GM15510 (cell line): ENCODE data around the gene ATAD3B.

ENCODE experiments used
- POLR2A ChIP-seq: IDR thresholded peaks from 3 replicates; pipeline ENCODE4 v1.6.1; 2011; ENCODE audit warnings: borderline replicate concordance; ENCODE audit not compliant: insufficient read length; ENCODE audit errors: extremely low read depth

ATAD3B gene

GRCh38 chr1:1431845-1432273 is 39.7 kb upstream of the ATAD3B start:
- no peak for TF ChIP-seq POLR2A

GRCh38 chr1:1432274-1432950 is 39.2 kb upstream of the ATAD3B start:
- no peak for TF ChIP-seq POLR2A

- TF ChIP-seq POLR2A, result no peak
Observed at GRCh38 chr1:1432951-1433803, 38.4 kb upstream of the ATAD3B start.

- no peak for TF ChIP-seq POLR2A
Observed at GRCh38 chr1:1433804-1434130, 37.8 kb upstream of the ATAD3B start.

DNA sequence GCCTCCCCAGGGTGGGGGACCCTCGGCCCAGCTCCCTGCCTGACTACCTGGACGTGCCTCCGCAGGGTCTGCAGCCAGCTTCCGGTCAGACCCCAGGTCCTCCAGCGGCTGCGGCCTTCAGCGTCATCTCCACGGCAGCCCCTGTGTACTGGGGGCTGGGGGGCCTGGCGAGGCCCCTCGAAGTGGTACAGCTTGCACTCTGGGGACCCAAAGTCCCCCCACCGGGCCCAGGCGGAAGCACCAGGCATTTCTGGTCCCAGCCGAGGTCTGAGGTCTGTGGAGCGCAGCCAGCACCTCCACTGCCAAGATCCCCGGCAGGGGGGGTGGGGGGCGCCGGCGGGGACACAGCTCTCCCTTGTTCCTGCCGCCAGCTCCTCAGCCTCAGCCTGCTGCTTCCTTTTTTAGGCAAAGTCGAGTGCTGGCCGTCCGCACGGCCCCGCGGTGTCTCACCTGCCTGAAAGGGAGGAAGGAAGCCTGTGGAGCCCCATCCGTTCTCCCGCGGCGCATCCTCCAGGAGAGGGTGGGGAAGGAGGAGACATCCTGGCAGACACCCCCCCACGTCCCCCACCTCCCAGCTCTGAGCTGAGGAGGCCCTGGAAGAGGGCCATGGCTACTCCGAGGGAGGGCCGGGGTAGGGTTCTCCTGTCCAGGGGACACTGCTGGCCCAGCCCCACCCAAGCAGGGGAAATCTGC is 37.3 kb upstream of the ATAD3B start:
- no peak for TF ChIP-seq POLR2A

GRCh38 chr1:1434824-1435105 is 36.8 kb upstream of the ATAD3B start:
- TF ChIP-seq POLR2A, result no peak

DNA sequence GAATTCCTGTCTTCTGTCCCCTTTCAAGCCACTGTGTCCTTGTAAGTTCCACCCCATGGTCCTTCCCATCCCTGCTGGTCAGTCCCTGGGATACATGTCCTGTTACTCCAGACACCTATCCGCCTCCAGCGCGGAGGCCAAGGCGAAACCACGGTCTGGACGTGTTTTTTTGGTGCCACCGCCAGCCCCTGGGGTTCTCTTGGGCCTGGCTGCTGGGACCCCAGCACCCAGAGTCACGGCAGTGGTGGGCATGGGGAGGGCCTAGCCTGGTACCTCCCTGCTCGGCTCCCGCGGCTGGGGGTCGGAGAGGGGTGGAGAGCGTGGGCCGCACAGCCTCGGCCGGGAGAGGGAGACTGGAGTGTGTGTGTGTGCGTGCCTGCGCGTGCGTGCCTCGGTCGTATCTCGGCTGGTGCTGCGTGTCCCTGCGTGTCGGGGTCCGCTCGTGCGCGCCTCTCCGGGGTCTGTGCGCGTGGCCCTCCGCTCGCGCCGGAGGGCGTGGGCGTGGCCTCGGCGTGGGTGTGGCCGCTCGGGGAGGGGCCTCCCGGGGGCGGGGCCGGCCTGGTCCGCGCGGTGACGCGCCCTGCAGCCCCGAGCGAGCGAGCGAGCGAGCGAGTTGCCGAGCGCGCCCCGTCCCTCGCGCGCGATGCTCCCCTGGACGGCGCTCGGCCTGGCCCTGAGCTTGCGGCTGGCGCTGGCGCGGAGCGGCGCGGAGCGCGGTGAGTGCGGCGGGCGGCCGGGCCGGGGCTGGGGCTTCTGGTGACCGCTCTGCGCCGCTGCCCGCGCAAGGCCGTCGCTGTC is 36.3 kb upstream of the ATAD3B start, which contains the start of gene VWA1:
Gene VWA1, plus strand, starts transcription at position 585 of the 798 bp plus-strand sequence. Its CDS starts 59 bp downstream, at position 644.
- TF ChIP-seq POLR2A, result no peak

DNA sequence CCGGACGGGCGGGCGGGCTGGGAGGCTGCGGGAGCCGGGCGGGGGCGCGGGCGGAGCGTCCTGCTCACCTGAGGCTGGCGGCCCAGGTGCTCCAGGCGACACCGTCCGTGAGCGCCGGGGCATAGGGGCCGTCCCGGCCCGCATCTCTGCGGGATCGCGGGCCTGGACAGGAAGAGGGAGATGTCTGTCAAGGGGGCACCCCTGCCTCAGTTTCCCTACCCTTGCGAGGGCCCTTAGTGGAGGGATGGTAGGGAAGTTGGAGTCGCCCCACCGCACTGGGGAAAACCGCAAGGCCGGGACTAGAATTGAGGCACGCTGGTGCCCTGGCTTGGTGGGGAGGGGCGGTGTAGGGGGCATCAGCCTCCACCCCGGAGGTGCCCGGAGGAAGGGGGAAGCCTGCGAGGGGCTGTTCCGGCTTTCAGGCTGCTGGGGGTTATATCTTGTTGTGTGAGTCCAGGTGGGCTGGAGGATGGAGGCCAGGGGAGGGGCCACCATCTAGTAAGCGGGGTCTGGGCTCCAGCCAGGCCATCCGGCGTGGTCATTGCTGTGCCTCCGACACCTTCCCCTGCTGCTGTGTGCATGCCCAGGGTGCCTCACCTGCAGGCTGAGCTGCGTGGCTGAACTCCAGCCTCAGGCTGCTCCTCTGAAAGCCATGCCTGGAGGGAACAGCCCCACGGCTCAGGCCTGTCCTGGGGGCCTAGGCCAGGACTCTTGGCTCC is 35.5 kb upstream of the ATAD3B start:
- no peak for TF ChIP-seq POLR2A

GRCh38 chr1:1436630-1437032 is 34.9 kb upstream of the ATAD3B start:
- TF ChIP-seq POLR2A, result no peak

DNA sequence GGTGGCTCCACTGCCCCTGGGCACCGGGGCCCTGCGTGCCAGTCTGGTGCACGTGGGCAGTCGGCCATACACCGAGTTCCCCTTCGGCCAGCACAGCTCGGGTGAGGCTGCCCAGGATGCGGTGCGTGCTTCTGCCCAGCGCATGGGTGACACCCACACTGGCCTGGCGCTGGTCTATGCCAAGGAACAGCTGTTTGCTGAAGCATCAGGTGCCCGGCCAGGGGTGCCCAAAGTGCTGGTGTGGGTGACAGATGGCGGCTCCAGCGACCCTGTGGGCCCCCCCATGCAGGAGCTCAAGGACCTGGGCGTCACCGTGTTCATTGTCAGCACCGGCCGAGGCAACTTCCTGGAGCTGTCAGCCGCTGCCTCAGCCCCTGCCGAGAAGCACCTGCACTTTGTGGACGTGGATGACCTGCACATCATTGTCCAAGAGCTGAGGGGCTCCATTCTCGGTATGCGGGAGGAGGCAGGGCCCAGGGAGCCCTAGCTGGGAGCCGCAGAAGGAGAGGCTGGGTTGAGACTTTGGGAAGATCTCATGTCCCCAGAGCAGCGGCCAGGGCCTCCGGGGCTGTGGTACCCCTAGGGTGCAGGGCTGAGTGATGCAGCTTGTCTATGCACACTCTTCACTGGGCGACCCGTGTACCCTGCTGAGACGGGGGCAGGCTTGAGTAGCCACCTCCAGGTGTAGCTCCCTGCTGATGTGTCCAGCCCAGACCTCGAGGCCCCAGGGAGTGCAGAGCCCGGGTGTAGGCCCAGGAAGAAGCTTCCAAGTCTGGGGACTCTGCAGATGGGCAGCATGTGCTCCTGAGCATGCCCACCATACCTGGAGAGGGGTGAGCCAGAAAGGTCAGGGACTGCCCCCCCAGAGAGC is 34.3 kb upstream of the ATAD3B start:
- TF ChIP-seq POLR2A, result no peak

GRCh38 chr1:1437904-1438376 is 33.6 kb upstream of the ATAD3B start:
- no peak for TF ChIP-seq POLR2A

DNA sequence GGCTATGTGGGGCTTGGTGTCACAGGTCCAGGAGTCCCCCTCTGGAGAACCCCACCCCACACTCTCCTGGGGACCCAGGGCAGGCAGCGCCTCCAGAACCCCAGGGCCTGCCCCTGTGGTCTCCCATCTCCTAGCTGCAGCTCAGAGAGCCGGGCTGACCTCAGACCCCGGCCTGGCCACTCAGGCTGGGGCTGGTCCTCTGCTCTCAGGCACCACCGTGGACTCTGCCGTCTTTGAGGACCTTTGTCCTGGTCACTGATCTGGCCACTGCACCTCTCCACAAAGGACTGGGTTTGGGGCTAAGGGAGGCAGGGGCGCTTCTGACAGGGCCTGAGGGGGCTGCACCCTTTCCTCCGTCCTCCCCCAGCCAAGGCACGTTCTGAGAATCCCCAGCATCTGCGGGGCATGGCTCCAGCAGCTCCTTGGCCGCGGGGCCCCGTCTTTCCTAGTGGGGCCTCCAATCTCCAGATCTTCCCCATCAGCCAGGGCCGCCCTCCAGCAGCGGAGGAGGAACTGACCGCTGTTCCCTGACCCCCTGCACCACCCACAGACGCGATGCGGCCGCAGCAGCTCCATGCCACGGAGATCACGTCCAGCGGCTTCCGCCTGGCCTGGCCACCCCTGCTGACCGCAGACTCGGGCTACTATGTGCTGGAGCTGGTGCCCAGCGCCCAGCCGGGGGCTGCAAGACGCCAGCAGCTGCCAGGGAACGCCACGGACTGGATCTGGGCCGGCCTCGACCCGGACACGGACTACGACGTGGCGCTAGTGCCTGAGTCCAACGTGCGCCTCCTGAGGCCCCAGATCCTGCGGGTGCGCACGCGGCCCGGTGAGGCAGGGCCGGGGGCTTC is 32.8 kb upstream of the ATAD3B start:
- no peak for TF ChIP-seq POLR2A
